Epithelial cell of alveolus of lung (primary cell): ENCODE measurements around the gene MYL9. TPM values are rescaled to one million over a fixed set of nuclear protein-coding genes. Genes with fewer than 3 reads are reported as not detected.

Experiments
- total RNA-seq: library from RNA; depleted of rRNA; stranded (reverse); fragments of >200 nt; gene quantifications from 2 replicates; pipeline ENCODE4 v1.2.1, GENCODE V29; 2015

Gene MYL9
- 31.4 and 150 TPM in 2 replicates for total RNA-seq

GRCh38 chr20:36541227-36541767 lies at the start of gene MYL9:
Gene MYL9, plus strand, starts transcription at chr20:36541519. Its CDS starts 3,366 bp downstream, at chr20:36544885.

GRCh38 chr20:36573103-36573797 lies 31.9 kb downstream of the MYL9 start, which contains the start of gene TGIF2:
Gene TGIF2, plus strand, starts transcription at chr20:36573597. Its CDS starts 5,178 bp downstream, at chr20:36578775.

Other genes starting within 250 kb of the MYL9 start
- gene DLGAP4, start 235.2 kb upstream of the MYL9 start, total RNA-seq = 30.4 and 39.9 TPM in 2 replicates
- 12.8 and 17.0 TPM in 2 replicates for gene TGIF2, start 32.1 kb downstream of the MYL9 start, total RNA-seq
- 81.1 and 113 TPM in 2 replicates for gene RAB5IF, start 64.3 kb downstream of the MYL9 start, total RNA-seq
- gene SLA2, start 104.7 kb downstream of the MYL9 start, total RNA-seq = not detected in 2 replicates
- gene NDRG3, start 204.6 kb downstream of the MYL9 start, total RNA-seq = 16.9 and 34.2 TPM in 2 replicates
- gene DSN1, start 232.2 kb downstream of the MYL9 start, total RNA-seq = 12.2 and 17.8 TPM in 2 replicates